Stimulated activated effector memory CD8-positive, alpha-beta T cell treated with anti-CD3 and anti-CD28 coated beads, Interleukin-12 subunit alpha, Interleukin-12 subunit beta, amount 100 ng/mL, for 72 hours (primary cell): ENCODE results near the gene TMC1.
A peak's percentile ranks its signal among the peaks of the same experiment; 100 is the strongest.
"Not testable (repeated sequence)": the region's sequence is repeated elsewhere in the genome, so short reads cannot be mapped to it uniquely, and the experiment has no call there.

Experiments
- ATAC-seq: fragments of 150-1000 bp; cut with Tn5 transposase; 2 replicates; pipeline ENCODE4 v1.10.0; 2021
- DNase-seq, 2 donors: peaks; one replicate each; pipeline ENCODE4 v3.0.0; 2021 to 2022; ENCODE audit warnings: low spot score in 2 of 2
- H3K27ac Mint-ChIP-seq: one replicate; pipeline ENCODE4 v1.8.0; 2022; ENCODE audit warnings: mild to moderate bottlenecking, mixed read lengths
- H3K36me3 Mint-ChIP-seq: one replicate; pipeline ENCODE4 v1.8.0; 2022; ENCODE audit warnings: mild to moderate bottlenecking, mixed read lengths
- H3K4me1 Mint-ChIP-seq: one replicate; pipeline ENCODE4 v1.8.0; 2022; ENCODE audit warnings: mixed read lengths
- H3K4me3 Mint-ChIP-seq: one replicate; pipeline ENCODE4 v1.8.0; 2022; ENCODE audit warnings: mild to moderate bottlenecking, mixed read lengths
- H3K9me3 Mint-ChIP-seq: one replicate; pipeline ENCODE4 v1.8.0; 2022; ENCODE audit warnings: mixed read lengths

The TMC1 gene

DNA sequence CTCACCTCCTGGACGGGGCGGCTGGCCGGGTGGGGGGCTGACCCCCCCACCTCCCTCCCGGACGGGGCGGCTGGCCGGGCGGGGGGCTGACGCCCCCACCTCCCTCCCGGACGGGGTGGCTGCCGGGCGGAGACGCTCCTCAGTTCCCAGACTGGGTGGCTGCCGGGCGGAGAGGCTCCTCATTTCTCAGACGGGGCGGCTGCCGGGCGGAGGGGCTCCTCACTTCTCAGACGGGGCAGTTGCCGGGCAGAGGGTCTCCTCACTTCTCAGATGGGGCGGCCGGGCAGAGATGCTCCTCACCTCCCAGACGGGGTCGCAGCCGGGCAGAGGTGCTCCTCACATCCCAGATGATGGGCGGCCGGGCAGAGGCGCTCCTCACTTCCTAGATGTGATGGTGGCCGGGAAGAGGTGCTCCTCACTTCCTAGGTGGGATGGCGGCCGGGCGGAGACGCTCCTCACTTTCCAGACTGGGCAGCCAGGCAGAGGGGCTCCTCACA, 285.0 kb downstream of the TMC1 start:
- not testable (repeated sequence) for H3K4me1 Mint-ChIP-seq, H3K27ac Mint-ChIP-seq, DNase-seq, H3K4me3 Mint-ChIP-seq, H3K36me3 Mint-ChIP-seq, ATAC-seq, H3K9me3 Mint-ChIP-seq

DNA sequence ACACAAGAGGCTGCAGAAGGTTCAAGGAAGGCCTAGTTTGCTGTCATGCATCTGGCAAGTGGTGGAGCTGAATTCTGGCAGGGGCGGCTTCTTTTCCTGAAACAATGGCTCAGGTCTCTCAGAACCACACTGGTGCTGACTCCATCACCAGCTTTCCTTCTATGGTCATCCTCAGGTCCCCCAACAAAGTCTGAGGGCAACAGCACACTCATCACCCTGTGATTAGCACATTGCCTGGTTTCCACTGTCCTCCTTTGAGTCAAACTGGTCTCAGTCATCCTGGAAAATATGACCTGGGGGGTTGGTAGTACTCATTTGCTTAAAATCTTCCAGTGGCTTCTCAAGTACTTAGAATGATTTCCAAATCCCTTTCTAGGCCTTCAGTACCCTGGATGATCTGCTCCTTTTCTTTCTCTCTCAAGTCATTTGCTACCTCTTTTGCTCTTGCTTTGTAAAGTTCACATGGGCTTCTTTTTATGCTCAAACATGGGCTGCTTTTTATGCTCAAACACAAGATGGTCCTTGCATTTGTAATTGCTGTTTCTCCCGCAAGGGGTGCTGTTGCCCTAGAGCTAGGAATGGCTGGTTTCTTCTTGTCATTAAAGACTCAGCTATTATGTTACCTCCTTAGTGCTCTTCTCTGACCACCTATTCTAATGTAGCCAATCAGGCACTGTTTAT, 286.5 kb downstream of the TMC1 start:
- H3K4me3 Mint-ChIP-seq: no peak overlapping the region
- no peak overlapping the region for H3K27ac Mint-ChIP-seq
- no peaks in the 10 kb centered on the region for H3K36me3 Mint-ChIP-seq
- no peak for DNase-seq
- H3K4me1 Mint-ChIP-seq: no peaks in the 10 kb centered on the region
- H3K9me3 Mint-ChIP-seq: no peaks in the 10 kb centered on the region
- peak; percentile 72 for ATAC-seq

DNA sequence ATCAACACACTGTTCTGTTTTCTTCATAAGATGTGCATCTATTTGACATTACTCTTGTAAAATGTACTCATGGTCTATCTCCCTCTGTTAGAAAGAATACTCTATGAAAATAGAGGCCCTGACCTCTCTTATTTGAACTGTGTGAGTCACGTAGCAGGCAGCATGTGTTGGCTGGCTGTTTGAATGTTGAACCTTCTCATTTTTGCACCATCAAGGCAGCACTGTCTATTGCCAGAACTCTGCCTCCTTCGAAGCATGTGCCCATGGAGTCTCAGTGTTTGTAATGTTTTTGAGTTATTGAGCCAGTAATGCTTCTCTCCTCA, 287.0 kb downstream of the TMC1 start:
- ATAC-seq (no peak), DNase-seq (no peak)
- Mint-ChIP-seq H3K36me3 (no peaks in the 10 kb centered on the region), H3K4me3 (no peak overlapping the region), H3K9me3 (no peaks in the 10 kb centered on the region), H3K4me1 (no peaks in the 10 kb centered on the region), H3K27ac (no peak overlapping the region)

DNA sequence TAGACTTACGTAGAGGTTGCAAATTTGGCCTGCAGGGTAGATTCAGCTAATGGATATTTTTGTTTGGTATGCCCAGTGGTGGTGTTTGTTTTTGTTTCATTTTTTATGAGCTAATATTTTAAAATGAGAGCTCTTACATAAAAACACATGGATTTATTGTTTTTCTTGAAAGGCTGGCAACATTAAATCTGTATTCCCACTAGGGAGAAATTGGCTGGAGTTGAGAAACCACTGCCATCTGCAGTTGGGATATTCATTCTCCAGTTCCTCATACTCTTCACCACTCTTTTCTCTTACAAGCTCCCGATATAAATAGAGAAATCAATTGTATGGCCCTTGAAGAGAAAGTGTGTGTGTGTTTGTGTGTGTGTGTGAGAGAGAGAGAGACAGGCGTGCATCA, 288.2 kb downstream of the TMC1 start:
- ATAC-seq: no peak
- H3K9me3 Mint-ChIP-seq: no peaks in the 10 kb centered on the region
- H3K4me3 Mint-ChIP-seq: no peak overlapping the region

DNA sequence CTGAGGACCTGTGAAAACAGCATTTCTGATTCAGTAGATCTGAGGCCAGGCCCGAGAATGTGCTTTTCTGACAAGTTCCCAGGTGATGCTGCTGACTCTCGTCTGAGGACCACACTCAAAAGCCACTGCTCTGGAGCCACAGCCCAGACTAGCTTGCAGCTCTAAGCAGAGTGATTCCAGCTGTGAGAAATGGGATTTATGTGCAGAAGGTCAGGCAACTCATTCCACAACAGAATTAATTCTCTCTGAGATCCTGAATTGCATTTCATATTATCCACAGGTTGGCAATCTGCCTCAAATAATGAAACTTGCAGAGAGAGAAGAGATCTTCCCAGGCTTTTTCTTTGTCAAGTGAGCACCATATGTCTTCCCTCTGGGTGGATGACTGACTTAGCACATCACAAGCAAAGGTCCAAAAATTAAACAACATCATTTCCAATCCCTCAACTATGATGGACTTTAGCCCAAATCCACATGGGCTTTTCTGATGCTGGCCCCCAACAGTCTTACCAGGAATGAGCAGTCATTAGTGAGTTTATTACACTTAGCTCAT, 291.2 kb downstream of the TMC1 start:
- Mint-ChIP-seq H3K27ac (no peak overlapping the region), H3K9me3 (no peaks in the 10 kb centered on the region), H3K36me3 (no peaks in the 10 kb centered on the region), H3K4me1 (no peaks in the 10 kb centered on the region), H3K4me3 (no peak overlapping the region)
- ATAC-seq (no peak), DNase-seq (no peak)

More for the DNA sequence above, 288.2 kb downstream of the TMC1 start:
- Mint-ChIP-seq H3K36me3 (no peaks in the 10 kb centered on the region), H3K4me1 (no peaks in the 10 kb centered on the region), H3K27ac (no peak overlapping the region)
- DNase-seq: no peak

DNA sequence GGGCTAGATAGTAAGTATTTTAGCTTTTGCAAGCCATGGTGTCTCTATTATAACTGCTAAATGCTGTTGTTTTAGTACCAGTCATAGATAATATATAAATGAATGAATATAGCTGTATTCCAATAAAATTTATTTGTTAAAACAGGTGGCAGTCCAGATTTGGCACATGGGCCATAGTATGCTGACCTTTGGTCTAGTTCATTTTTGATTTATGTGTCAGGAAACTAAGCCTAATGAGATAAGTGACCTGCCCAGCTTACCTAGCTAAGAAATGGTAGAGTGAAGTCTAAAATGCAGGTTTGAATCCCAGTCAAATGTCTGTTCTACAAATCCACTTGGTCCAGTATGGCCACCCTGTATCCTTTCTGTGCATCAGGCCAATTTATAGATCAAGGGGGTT, 292.1 kb downstream of the TMC1 start:
- H3K4me1 Mint-ChIP-seq: no peaks in the 10 kb centered on the region
- H3K9me3 Mint-ChIP-seq: no peaks in the 10 kb centered on the region
- H3K36me3 Mint-ChIP-seq: no peaks in the 10 kb centered on the region
- H3K4me3 Mint-ChIP-seq: no peak overlapping the region
- no peak for ATAC-seq
- no peak for DNase-seq
- H3K27ac Mint-ChIP-seq: no peak overlapping the region

DNA sequence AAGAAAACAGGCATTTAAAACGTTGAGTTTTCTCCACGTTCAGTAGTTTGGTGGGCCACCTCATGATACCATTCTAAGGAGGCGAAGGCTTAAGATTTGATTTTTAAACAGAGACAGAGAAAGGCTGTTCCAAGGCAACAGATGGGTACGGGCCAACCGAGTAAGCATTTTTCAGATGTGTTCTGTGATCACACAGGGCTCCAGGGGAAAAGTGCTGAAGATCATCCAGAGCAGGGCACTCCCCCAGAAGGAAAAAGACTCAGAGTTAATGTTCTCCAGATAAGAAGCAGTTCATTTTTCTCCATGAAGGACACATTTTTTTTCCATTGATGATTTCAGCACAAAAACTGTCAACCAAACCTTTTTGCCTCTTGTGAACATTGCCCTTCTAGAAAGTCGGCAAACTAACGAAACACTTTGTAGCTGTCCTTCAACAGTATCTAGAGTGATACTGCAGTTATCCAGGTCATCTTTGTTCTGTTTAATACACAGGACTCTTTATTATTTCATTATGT, 292.7 kb downstream of the TMC1 start:
- Mint-ChIP-seq H3K4me1 (no peaks in the 10 kb centered on the region), H3K9me3 (no peaks in the 10 kb centered on the region), H3K27ac (no peak overlapping the region), H3K4me3 (no peak overlapping the region), H3K36me3 (no peaks in the 10 kb centered on the region)
- DNase-seq (no peak), ATAC-seq (no peak)

DNA sequence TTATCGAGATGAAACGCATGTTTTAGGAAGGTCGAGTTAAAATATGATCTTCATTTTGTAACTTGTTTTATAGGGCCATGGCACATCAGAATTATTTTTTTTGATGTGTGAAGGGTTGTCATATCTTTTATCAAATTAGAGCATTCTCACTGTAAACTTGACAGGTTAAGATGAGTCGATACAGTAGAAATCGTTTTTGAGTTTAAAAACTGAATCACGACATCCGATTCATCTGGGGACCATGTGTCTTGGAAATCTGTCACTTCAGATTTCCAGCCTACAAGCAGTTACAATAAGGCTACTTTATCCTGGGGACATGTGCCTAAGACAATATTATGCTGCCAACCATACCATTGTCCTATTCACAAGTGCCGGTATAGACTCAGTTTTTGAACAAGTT, 295.3 kb downstream of the TMC1 start:
- H3K36me3 Mint-ChIP-seq: no peaks in the 10 kb centered on the region
- no peaks in the 10 kb centered on the region for H3K9me3 Mint-ChIP-seq
- H3K4me3 Mint-ChIP-seq: no peak overlapping the region
- H3K4me1 Mint-ChIP-seq: no peaks in the 10 kb centered on the region
- H3K27ac Mint-ChIP-seq: no peak overlapping the region
- ATAC-seq (no peak), DNase-seq (no peak)

DNA sequence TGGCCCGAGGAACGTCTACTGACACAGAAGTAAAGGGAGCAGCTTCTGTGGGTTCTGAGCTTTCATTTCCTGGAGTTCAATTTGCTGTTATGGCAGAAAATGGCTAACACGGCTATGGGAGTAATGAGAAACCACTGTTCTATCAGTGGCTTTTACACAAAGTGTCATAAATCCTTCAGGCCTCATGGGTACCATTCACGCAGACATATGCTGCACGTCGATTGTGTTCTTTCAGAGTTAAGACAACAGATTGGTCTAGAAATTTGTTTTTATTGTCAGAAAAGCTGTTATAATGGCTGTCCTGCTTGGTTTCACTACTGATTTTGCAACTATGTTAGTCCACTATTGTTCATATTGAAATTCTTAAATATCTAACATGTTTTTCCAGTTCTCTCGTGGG, 296.0 kb downstream of the TMC1 start:
- Mint-ChIP-seq H3K4me1 (peaks cover 4% of the 10 kb centered on the region), H3K36me3 (no peaks in the 10 kb centered on the region), H3K9me3 (no peaks in the 10 kb centered on the region), H3K4me3 (no peak overlapping the region), H3K27ac (no peak overlapping the region)
- no peak for DNase-seq
- ATAC-seq: no peak

DNA sequence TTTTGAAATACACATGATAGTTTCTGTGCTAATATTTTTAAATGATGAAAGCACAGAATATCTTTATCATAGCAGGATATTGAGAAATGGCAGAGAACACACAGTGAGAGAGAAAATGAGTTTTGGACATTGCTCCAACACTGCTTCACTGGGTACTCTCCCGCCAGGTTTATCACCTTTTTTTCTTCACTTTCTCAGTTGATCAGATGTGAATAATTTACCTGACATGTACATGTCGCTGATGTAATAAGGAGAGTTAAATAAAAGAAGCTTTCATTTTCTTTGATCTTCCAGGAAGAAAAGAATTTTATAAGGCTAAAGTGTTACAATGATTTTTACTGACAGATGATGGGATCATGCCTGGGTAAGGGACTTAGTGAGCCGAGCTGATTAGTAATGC, 297.0 kb downstream of the TMC1 start:
- no peak overlapping the region for H3K4me3 Mint-ChIP-seq
- peaks cover 5% of the 10 kb centered on the region for H3K4me1 Mint-ChIP-seq
- H3K9me3 Mint-ChIP-seq: no peaks in the 10 kb centered on the region
- no peak overlapping the region for H3K27ac Mint-ChIP-seq
- ATAC-seq: no peak
- H3K36me3 Mint-ChIP-seq: no peaks in the 10 kb centered on the region
- DNase-seq: no peak

DNA sequence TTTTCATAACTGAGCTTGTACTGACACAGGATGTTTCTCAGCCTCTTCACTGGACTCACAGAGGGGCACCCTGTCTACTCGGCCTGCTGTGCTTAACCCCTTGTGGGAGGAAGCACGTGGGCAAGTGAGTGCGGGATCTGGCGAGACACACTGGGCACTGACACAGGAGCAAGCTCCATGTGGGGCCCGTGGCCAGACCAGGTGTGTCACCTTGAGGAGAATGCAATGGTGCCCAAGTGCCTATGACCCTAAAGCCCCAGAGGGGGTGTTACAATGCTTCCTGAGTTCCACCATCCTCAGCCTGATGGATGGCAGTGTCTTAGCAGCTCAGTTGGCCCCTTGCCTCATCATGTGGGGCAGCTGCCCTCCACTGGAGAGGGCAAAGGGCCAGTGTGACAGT, 302.6 kb downstream of the TMC1 start:
- no peaks in the 10 kb centered on the region for H3K9me3 Mint-ChIP-seq
- no peaks in the 10 kb centered on the region for H3K36me3 Mint-ChIP-seq
- H3K4me3 Mint-ChIP-seq: no peak overlapping the region
- H3K27ac Mint-ChIP-seq: no peak overlapping the region
- DNase-seq (no peak), ATAC-seq (no peak)
- peaks cover 5% of the 10 kb centered on the region for H3K4me1 Mint-ChIP-seq

DNA sequence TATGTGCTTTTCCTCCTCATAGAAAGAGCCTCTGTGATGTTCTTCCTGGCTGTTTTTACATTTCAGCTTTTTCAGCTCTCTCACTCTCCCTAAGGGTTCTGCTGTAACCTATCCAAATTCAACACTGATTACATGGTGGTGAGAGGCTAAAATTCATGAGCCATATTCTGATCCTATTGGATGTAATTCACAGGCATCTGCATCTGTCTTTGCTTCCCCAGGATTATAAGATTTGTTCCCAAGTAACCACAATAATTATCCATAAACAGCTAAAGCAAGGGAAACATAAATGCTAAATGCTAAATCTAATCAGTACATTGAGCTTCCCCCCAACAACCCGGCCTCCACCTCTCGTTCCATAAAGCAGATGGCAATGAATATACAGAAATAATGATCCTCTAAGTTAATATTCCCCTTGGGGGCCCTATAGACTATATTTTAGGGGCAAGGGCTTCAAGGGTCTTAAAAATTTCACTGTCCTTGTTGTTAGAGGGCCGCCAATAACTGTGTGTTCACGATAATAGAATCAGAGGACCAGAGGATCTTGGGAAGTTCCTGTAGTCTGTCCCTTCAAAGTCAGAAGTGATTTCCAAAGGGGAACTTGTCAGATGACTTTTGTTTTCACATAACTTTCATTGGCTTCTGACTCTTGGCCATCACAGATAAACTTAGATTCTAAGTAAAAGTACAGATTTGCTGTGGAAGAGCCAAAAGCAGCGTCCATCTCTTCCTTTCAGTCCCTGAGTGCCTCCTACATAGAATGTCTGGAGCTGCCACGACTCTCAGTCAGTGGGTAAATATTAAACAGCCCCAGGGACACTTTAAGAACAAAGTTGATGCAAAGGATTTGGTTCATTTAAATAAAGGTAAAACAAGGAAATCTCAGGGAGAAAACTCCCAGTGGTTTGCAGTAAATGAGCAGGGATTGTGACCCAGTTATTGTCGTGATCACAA, 305.9 kb downstream of the TMC1 start:
- H3K9me3 Mint-ChIP-seq: no peaks in the 10 kb centered on the region
- no peak overlapping the region for H3K27ac Mint-ChIP-seq
- H3K36me3 Mint-ChIP-seq: no peaks in the 10 kb centered on the region
- peaks cover 2% of the 10 kb centered on the region for H3K4me1 Mint-ChIP-seq
- DNase-seq (no peak), ATAC-seq (no peak)
- H3K4me3 Mint-ChIP-seq: no peak overlapping the region

DNA sequence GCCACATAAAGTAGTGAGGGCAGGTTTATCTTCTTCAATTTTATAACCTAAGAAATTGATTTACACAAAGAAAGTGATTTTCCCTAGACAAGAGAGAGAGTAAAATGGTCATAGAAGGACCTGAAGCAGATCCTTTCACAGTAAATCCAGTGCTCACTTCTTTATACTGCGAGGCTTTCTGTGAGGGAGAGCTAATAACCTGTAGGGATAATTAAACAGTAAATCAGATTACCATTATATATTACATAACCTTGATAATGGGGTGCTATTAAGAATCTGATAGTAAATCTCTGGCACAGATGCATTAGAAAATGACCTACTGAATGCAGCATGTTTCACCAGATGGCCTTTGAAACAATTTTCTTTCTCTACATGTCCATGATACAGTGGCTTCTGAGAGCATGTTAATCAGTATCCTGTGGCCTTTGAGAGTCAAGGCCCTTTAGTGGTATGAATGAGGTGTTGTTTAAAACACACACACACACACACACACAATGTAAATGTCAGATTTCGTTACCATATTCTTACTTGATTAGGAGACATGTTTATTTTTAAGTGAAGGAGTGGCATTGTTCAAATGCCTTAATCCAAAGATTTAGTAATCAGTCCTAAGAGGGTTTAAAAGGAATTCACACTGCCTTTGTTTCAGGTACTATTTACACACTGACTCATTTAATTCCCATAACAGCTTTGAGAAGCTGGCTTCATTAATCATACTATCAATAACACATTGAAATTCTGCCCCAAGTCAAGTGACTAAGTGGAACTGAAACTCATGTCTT, 306.7 kb downstream of the TMC1 start:
- ATAC-seq (peak; percentile 40), DNase-seq (no peak)
- Mint-ChIP-seq H3K4me1 (no peaks in the 10 kb centered on the region), H3K27ac (no peak overlapping the region), H3K4me3 (no peak overlapping the region), H3K9me3 (no peaks in the 10 kb centered on the region), H3K36me3 (no peaks in the 10 kb centered on the region)

DNA sequence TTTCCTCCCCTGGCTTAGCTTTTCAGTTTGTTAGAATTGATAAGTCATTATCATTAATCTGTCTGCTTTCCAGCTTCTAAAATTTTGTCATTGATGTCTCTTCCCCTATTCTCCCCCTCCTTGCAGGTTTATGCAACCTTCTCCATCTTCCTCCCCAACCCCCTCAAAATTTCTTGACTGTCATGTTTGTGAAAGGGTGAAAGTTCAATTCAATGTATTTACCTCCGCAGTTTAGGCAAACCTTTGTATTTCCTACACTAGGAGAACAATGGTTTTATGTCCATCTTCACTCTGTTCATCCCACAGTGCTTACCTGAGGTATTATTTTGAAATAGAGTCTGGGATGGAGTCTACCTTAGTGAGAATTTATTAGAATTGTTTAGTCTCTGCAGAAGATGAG, 313.6 kb downstream of the TMC1 start:
- Mint-ChIP-seq H3K36me3 (no peaks in the 10 kb centered on the region), H3K9me3 (no peaks in the 10 kb centered on the region), H3K4me3 (no peak overlapping the region), H3K27ac (no peak overlapping the region), H3K4me1 (no peaks in the 10 kb centered on the region)
- ATAC-seq (no peak), DNase-seq (no peak)

DNA sequence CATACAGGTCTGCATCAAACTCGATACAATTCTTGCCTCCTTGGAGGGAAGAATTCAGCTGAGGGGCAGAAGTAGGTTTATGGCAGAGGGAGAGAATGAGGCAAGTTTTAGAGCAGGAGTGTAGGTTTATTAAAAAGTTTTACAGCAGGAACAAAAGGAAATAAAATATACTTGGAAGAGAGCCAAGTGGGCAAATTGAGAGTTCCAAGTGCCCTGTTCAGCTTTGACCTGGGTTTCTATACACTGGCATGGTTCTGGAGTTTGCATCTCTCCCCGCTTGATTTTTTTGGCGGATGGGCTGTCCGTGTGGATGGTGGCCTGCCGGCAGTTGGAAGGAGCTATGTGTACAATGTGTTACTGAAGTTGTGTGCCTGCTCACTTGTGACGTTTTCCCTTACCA, 315.4 kb downstream of the TMC1 start:
- Mint-ChIP-seq H3K4me3 (no peak overlapping the region), H3K4me1 (no peaks in the 10 kb centered on the region), H3K9me3 (no peaks in the 10 kb centered on the region), H3K27ac (no peak overlapping the region), H3K36me3 (no peaks in the 10 kb centered on the region)
- ATAC-seq (no peak), DNase-seq (no peak)
